GM20000 (cell line): ENCODE measurements around the gene NMNAT3.

Experiments
- DNase-seq: peaks from one replicate; pipeline ENCODE4 v3.0.0; 2012; ENCODE audit warnings: low spot score
- CTCF ChIP-seq: IDR thresholded peaks from 2 replicates; pipeline ENCODE4 v1.5.1; 2012; ENCODE audit warnings: mild to moderate bottlenecking, control low read depth; ENCODE audit errors: extremely low read depth, missing control alignments

NMNAT3 gene

GRCh38 chr3:139572847-139573672 lies 104.7 kb downstream of the NMNAT3 start:
- TF ChIP-seq CTCF = no peak
- DNase-seq = no peak

GRCh38 chr3:139571711-139572110 lies 106.1 kb downstream of the NMNAT3 start:
- no peak for TF ChIP-seq CTCF
- DNase-seq = no peak

GRCh38 chr3:139564294-139564861 lies 113.4 kb downstream of the NMNAT3 start:
- DNase-seq = no peak

GRCh38 chr3:139561959-139562676 lies 115.7 kb downstream of the NMNAT3 start:
- peak; percentile 30 for DNase-seq

More at GRCh38 chr3:139564294-139564861, 113.4 kb downstream of the NMNAT3 start:
- no peak for TF ChIP-seq CTCF

GRCh38 chr3:139561255-139561817 lies 116.4 kb downstream of the NMNAT3 start:
- TF ChIP-seq CTCF = no peak
- no peak for DNase-seq

More at GRCh38 chr3:139561959-139562676, 115.7 kb downstream of the NMNAT3 start:
- TF ChIP-seq CTCF = peak; percentile 41

GRCh38 chr3:139560411-139560810 lies 117.4 kb downstream of the NMNAT3 start:
- TF ChIP-seq CTCF = no peak
- no peak for DNase-seq
